Hematopoietic multipotent progenitor cell treated with erythropoietin and hydrocortisone succinate and interleukin-3 and kit ligand, for 6 days (in vitro differentiated cells): ENCODE data around the gene PRPF38A.

ENCODE experiments used
- DNase-seq: peaks from one replicate; pipeline ENCODE4 v3.0.0-alpha.2; 2015

Gene PRPF38A

DNA sequence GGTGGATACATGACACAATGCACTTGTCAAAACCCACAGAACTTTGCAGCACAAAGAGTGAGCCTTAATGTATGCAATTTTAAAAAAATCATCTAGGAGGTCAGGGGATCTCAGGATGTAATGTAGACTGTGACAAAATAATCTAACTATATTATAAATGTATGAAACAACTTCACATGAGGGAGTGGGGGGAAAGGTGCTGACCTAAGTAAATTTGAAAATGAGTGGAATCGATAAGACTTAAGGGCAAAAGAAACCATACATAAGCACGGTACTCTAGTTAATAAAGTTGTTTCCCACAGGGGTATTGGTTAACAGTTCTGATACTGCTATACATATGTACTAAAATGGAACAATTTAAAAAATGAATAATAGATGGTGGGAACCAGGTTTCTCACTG, 64.7 kb downstream of the PRPF38A start:
- DNase-seq: no peak
